Measurements from ENCODE around the gene TOMM40. TPM values are rescaled to one million over a fixed set of nuclear protein-coding genes. Genes with fewer than 3 reads are reported as not detected.
"Not testable (repeated sequence)": the region's sequence is repeated elsewhere in the genome, so short reads cannot be mapped to it uniquely, and the experiment has no call there.

TOMM40 gene
- total and polyA plus RNA-seq, 4 donors = 27.0 to 34.4 (median 30.6) TPM

GRCh38 chr19:44884566-44884965 is 6.5 kb upstream of the TOMM40 start:
- WGBS = 95% methylated on average over 4 of the region's 4 CpGs
- peaks cover 1 to 36% (median 7%) of the 10 kb centered on the region in 4 donors for H3K36me3 ChIP-seq (ENCODE audit: control insufficient read depth in 4 of 4, insufficient read depth in 3 of 4, low read depth in 1 of 4, low read length in 3 of 4)
- no peak for DNase-seq (ENCODE audit: low spot score)
- H3K4me1 ChIP-seq (ENCODE audit: control insufficient read depth in 4 of 4, insufficient read depth in 4 of 4, low read length in 3 of 4) = peaks cover 0 to 1% (median under 1%) of the 10 kb centered on the region in 4 donors
- H3K9me3 ChIP-seq (ENCODE audit: control insufficient read depth in 4 of 4, low read length in 3 of 4) = no peaks in the 10 kb centered on the region
- H3K27me3 ChIP-seq (ENCODE audit: control insufficient read depth in 4 of 4, insufficient read depth in 4 of 4, low read length in 3 of 4) = no peaks in the 10 kb centered on the region
- H3K9ac ChIP-seq (ENCODE audit: low read depth in 1 of 2, low read length in 2 of 2) = no peak overlapping the region
- TF ChIP-seq YY1 (IDR thresholded peaks at IDR 0.05) = no peak
- no peak for TF ChIP-seq HNF4G (IDR thresholded peaks at IDR 0.05)
- no peak for TF ChIP-seq TAF1 (conservative IDR thresholded peaks at IDR 0.05)
- no peak for TF ChIP-seq ZBTB33 (IDR thresholded peaks at IDR 0.05)
- no peak for TF ChIP-seq HNF4A (conservative IDR thresholded peaks at IDR 0.05)
- TF ChIP-seq JUND (IDR thresholded peaks at IDR 0.05) = no peak
- no peak for TF ChIP-seq ATF3 (IDR thresholded peaks at IDR 0.05)
- no peak for TF ChIP-seq SP1 (IDR thresholded peaks at IDR 0.05)
- TF ChIP-seq EGR1 (IDR thresholded peaks at IDR 0.05; ENCODE audit: low read depth in 2 of 2) = no peak
- TF ChIP-seq RAD21 (IDR thresholded peaks at IDR 0.05) = no peak
- TF ChIP-seq GABPA (IDR thresholded peaks at IDR 0.05 in 1 of 2, conservative IDR thresholded peaks at IDR 0.05 in 1 of 2) = no peak
- TF ChIP-seq MAX (IDR thresholded peaks at IDR 0.05) = no peak
- no peak for TF ChIP-seq NR2F2 (IDR thresholded peaks at IDR 0.05)
- no peak overlapping the region for H3K4me3 ChIP-seq (ENCODE audit: low read depth in 1 of 3, low read length in 3 of 3)
- H3K27ac ChIP-seq (ENCODE audit: low read depth in 1 of 2, low read length in 2 of 2) = no peak overlapping the region

GRCh38 chr19:44886141-44886540 is 4.9 kb upstream of the TOMM40 start:
- Histone ChIP-seq H3K9ac (ENCODE audit: low read depth in 1 of 2, low read length in 2 of 2) (no peak overlapping the region), H3K9me3 (ENCODE audit: control insufficient read depth in 4 of 4, low read length in 3 of 4) (no peaks in the 10 kb centered on the region), H3K27ac (ENCODE audit: low read depth in 1 of 2, low read length in 2 of 2) (no peak overlapping the region), H3K36me3 (ENCODE audit: control insufficient read depth in 4 of 4, insufficient read depth in 3 of 4, low read depth in 1 of 4, low read length in 3 of 4) (peaks cover 1 to 36% (median 7%) of the 10 kb centered on the region in 4 donors), H3K4me1 (ENCODE audit: control insufficient read depth in 4 of 4, insufficient read depth in 4 of 4, low read length in 3 of 4) (peaks cover 3 to 8% (median 8%) of the 10 kb centered on the region in 4 donors), H3K4me3 (ENCODE audit: low read depth in 1 of 3, low read length in 3 of 3) (no peak overlapping the region), H3K27me3 (ENCODE audit: control insufficient read depth in 4 of 4, insufficient read depth in 4 of 4, low read length in 3 of 4) (no peaks in the 10 kb centered on the region)
- DNase-seq (ENCODE audit: low spot score) = no peak
- WGBS = 88% methylated on average over 6 of the region's 6 CpGs
- TF ChIP-seq EGR1 (IDR thresholded peaks at IDR 0.05; ENCODE audit: low read depth in 2 of 2) (no peak), NR2F2 (IDR thresholded peaks at IDR 0.05) (peak; percentile 76)

GRCh38 chr19:44887648-44888047 is 3.4 kb upstream of the TOMM40 start:
- Histone ChIP-seq H3K9me3 (ENCODE audit: control insufficient read depth in 4 of 4, low read length in 3 of 4) (no peaks in the 10 kb centered on the region), H3K27ac (ENCODE audit: low read depth in 1 of 2, low read length in 2 of 2) (no peak overlapping the region), H3K4me1 (ENCODE audit: control insufficient read depth in 4 of 4, insufficient read depth in 4 of 4, low read length in 3 of 4) (peaks cover 7 to 19% (median 18%) of the 10 kb centered on the region in 4 donors), H3K9ac (ENCODE audit: low read depth in 1 of 2, low read length in 2 of 2) (no peak overlapping the region), H3K4me3 (ENCODE audit: low read depth in 1 of 3, low read length in 3 of 3) (no peak overlapping the region), H3K36me3 (ENCODE audit: control insufficient read depth in 4 of 4, insufficient read depth in 3 of 4, low read depth in 1 of 4, low read length in 3 of 4) (peaks cover 1 to 36% (median 7%) of the 10 kb centered on the region in 4 donors), H3K27me3 (ENCODE audit: control insufficient read depth in 4 of 4, insufficient read depth in 4 of 4, low read length in 3 of 4) (no peaks in the 10 kb centered on the region)
- 92% methylated on average over 4 of the region's 4 CpGs for WGBS
- TF ChIP-seq NR2F2 (IDR thresholded peaks at IDR 0.05) (peak; percentile 37), JUND (IDR thresholded peaks at IDR 0.05) (no peak)
- no peak for DNase-seq (ENCODE audit: low spot score)

- H3K27me3 ChIP-seq (ENCODE audit: control insufficient read depth in 4 of 4, insufficient read depth in 4 of 4, low read length in 3 of 4); H3K9ac ChIP-seq (ENCODE audit: low read depth in 1 of 2, low read length in 2 of 2); H3K4me3 ChIP-seq (ENCODE audit: low read depth in 1 of 3, low read length in 3 of 3); H3K9me3 ChIP-seq (ENCODE audit: control insufficient read depth in 4 of 4, low read length in 3 of 4); H3K27ac ChIP-seq (ENCODE audit: low read depth in 1 of 2, low read length in 2 of 2); DNase-seq (ENCODE audit: low spot score): not testable (repeated sequence)
- Histone ChIP-seq H3K36me3 (ENCODE audit: control insufficient read depth in 4 of 4, insufficient read depth in 3 of 4, low read depth in 1 of 4, low read length in 3 of 4) (peaks cover 5 to 42% (median 10%) of the 10 kb centered on the region in 4 donors), H3K4me1 (ENCODE audit: control insufficient read depth in 4 of 4, insufficient read depth in 4 of 4, low read length in 3 of 4) (peaks cover 11 to 26% (median 25%) of the 10 kb centered on the region in 4 donors)
- WGBS = 85% methylated on average over 5 of the region's 5 CpGs
Observed at GRCh38 chr19:44888335-44888734, 2.7 kb upstream of the TOMM40 start.
